Fibroblast of lung (primary cell): ENCODE measurements around the gene NR3C1. TPM values are rescaled to one million over a fixed set of nuclear protein-coding genes. Genes with fewer than 3 reads are reported as not detected.

Source experiments
- DNase-seq, 2 donors: peaks; one replicate each; pipeline versions ENCODE4 v3.0.0 to v3.0.0-alpha.2; 2010; ENCODE audit warnings: low read depth in 2 of 2
- H2AFZ ChIP-seq: 2 replicates; pipeline ENCODE4 v1.5.1; 2012; ENCODE audit warnings: low read length, control low read depth, inconsistent platforms
- H3K27ac ChIP-seq: 2 replicates; pipeline ENCODE4 v1.5.1; 2011; ENCODE audit warnings: low read length, control low read depth; ENCODE audit not compliant: insufficient read depth
- H3K27me3 ChIP-seq: 2 replicates; pipeline ENCODE4 v1.5.1; 2011; ENCODE audit warnings: mild to moderate bottlenecking, low read length; ENCODE audit not compliant: control insufficient read depth, insufficient read depth
- H3K36me3 ChIP-seq: 2 replicates; pipeline ENCODE4 v1.5.1; 2011; ENCODE audit warnings: low read length; ENCODE audit not compliant: control insufficient read depth, insufficient read depth
- H3K4me1 ChIP-seq: 2 replicates; pipeline ENCODE4 v1.5.1; 2011; ENCODE audit warnings: low read length; ENCODE audit not compliant: control insufficient read depth, insufficient read depth; ENCODE audit errors: extremely low read depth
- H3K4me2 ChIP-seq: 2 replicates; pipeline ENCODE4 v1.5.1; 2011; ENCODE audit warnings: low read length, control low read depth; ENCODE audit not compliant: insufficient read depth; ENCODE audit errors: extremely low read depth
- H3K4me3 ChIP-seq, 4 experiments: fragments of 200-600 bp in 1 of 4; sonication (generic) in 1 of 4; replicated peaks in 1 of 4; 2 replicates each; pipeline ENCODE4 v1.5.1; 2011 to 2016; ENCODE audit warnings: low read length in 4 of 4, low read depth in 3 of 4, mild to moderate bottlenecking in 3 of 4, control low read depth in 2 of 4, inconsistent platforms in 1 of 4, mixed read lengths in 1 of 4; ENCODE audit not compliant: insufficient read depth in 1 of 4; ENCODE audit errors: control extremely low read depth in 1 of 4
- H3K79me2 ChIP-seq: 2 replicates; pipeline ENCODE4 v1.5.1; 2012; ENCODE audit warnings: mild to moderate bottlenecking, low read length, inconsistent platforms; ENCODE audit not compliant: control insufficient read depth, insufficient read depth
- H3K9ac ChIP-seq: 2 replicates; pipeline ENCODE4 v1.5.1; 2011; ENCODE audit warnings: mild to moderate bottlenecking, low read length, control low read depth; ENCODE audit not compliant: insufficient read depth
- H3K9me3 ChIP-seq: 2 replicates; pipeline ENCODE4 v1.5.1; 2012; ENCODE audit warnings: low read depth, low read length; ENCODE audit not compliant: control insufficient read depth, insufficient read depth
- H4K20me1 ChIP-seq: 2 replicates; pipeline ENCODE4 v1.5.1; 2011; ENCODE audit warnings: low read length; ENCODE audit not compliant: control insufficient read depth, insufficient read depth; ENCODE audit errors: extremely low read depth
- CTCF ChIP-seq, 2 donors: IDR thresholded peaks in 1 of 2; conservative IDR thresholded peaks in 1 of 2; 1 replicate in 1 of 2; 2 replicates in 1 of 2; pipeline ENCODE4 v1.5.1; 2011 to 2012; ENCODE audit warnings: low read length in 2 of 2, control low read depth in 1 of 2, inconsistent platforms in 1 of 2, low read depth in 1 of 2, mild to moderate bottlenecking in 1 of 2
- EZH2 ChIP-seq: IDR thresholded peaks from 2 replicates; pipeline ENCODE4 v1.5.1; 2012; ENCODE audit warnings: low read length, control low read depth, mild to moderate bottlenecking; ENCODE audit errors: missing control alignments
- polyA plus RNA-seq, 2 donors: library from polyadenylated mRNA; depleted of rRNA in 1 of 2; stranded (reverse) in 1 of 2; unstranded in 1 of 2; fragments of >200 nt; gene quantifications; 2 replicates each; pipeline ENCODE4 v1.2.1, GENCODE V29; 2011 to 2012; ENCODE audit warnings: missing spikeins in 1 of 2
- total RNA-seq: library from RNA; depleted of rRNA; stranded (reverse); fragments of >200 nt; gene quantifications from 2 replicates; pipeline ENCODE4 v1.2.1, GENCODE V29; 2014

Gene NR3C1
- total and polyA plus RNA-seq, 2 donors (not counting 1 experiment from before 2014, with no cell fraction given): 85.3 to 126 TPM

GRCh38 chr5:143349177-143349576 is 54.3 kb downstream of the NR3C1 start:
- H3K4me3 ChIP-seq: no peak overlapping the region
- H3K9ac ChIP-seq: no peak overlapping the region
- no peak overlapping the region for H3K27ac ChIP-seq
- H3K36me3 ChIP-seq: no peaks in the 10 kb centered on the region
- no peak for TF ChIP-seq EZH2
- no peak for TF ChIP-seq CTCF (conservative IDR thresholded peaks at IDR 0.05 in 1 of 2, IDR thresholded peaks at IDR 0.05 in 1 of 2; ENCODE audit: low read depth in 1 of 2, low read length in 2 of 2)
- no peak overlapping the region for H2AFZ ChIP-seq
- peaks cover 98% of the 10 kb centered on the region for H3K79me2 ChIP-seq
- no peak overlapping the region for H3K4me2 ChIP-seq
- H3K9me3 ChIP-seq: no peaks in the 10 kb centered on the region
- peaks cover 17% of the 10 kb centered on the region for H3K4me1 ChIP-seq
- DNase-seq: peak in 1 of 2 donors; percentile 22
- H3K27me3 ChIP-seq: no peaks in the 10 kb centered on the region
- H4K20me1 ChIP-seq: no peaks in the 10 kb centered on the region

- no peak for TF ChIP-seq CTCF (conservative IDR thresholded peaks at IDR 0.05 in 1 of 2, IDR thresholded peaks at IDR 0.05 in 1 of 2; ENCODE audit: low read depth in 1 of 2, low read length in 2 of 2)
- no peak for TF ChIP-seq EZH2
- H3K4me3 ChIP-seq: no peak overlapping the region
- H3K4me2 ChIP-seq: no peak overlapping the region
- DNase-seq: no peak
- peaks cover 98% of the 10 kb centered on the region for H3K79me2 ChIP-seq
- no peaks in the 10 kb centered on the region for H3K36me3 ChIP-seq
- no peaks in the 10 kb centered on the region for H3K27me3 ChIP-seq
- peaks cover 19% of the 10 kb centered on the region for H3K4me1 ChIP-seq
- no peak overlapping the region for H3K9ac ChIP-seq
- H3K27ac ChIP-seq: no peak overlapping the region
- H4K20me1 ChIP-seq: no peaks in the 10 kb centered on the region
- H2AFZ ChIP-seq: no peak overlapping the region
- H3K9me3 ChIP-seq: no peaks in the 10 kb centered on the region
These were observed 55.7 kb downstream of the NR3C1 start for GRCh38 chr5:143347698-143348344.

- no peak for DNase-seq
- Histone ChIP-seq H3K4me2 (no peak overlapping the region), H3K9me3 (no peaks in the 10 kb centered on the region), H3K27ac (no peak overlapping the region), H3K79me2 (peaks cover 98% of the 10 kb centered on the region), H4K20me1 (no peaks in the 10 kb centered on the region), H3K4me1 (peaks cover 19% of the 10 kb centered on the region), H3K9ac (no peak overlapping the region), H3K27me3 (no peaks in the 10 kb centered on the region), H3K4me3 (no peak overlapping the region), H3K36me3 (no peaks in the 10 kb centered on the region), H2AFZ (no peak overlapping the region)
- TF ChIP-seq EZH2 (no peak), CTCF (conservative IDR thresholded peaks at IDR 0.05 in 1 of 2, IDR thresholded peaks at IDR 0.05 in 1 of 2; ENCODE audit: low read depth in 1 of 2, low read length in 2 of 2) (no peak)
These were observed 56.4 kb downstream of the NR3C1 start for GRCh38 chr5:143347046-143347445.
